H9 (cell line): ENCODE measurements around the gene RRAS. TPM values are rescaled to one million over a fixed set of nuclear protein-coding genes. Genes with fewer than 3 reads are reported as not detected.

Source experiments
- DNase-seq: peaks from one replicate; pipeline ENCODE4 v3.0.0-alpha.2; 2017
- H2AFZ ChIP-seq: one replicate; pipeline ENCODE4 v1.6.1; 2013; ENCODE audit warnings: mild to moderate bottlenecking, low read length, control low read depth, moderate library complexity
- H2AK5ac ChIP-seq: 2 replicates; pipeline ENCODE4 v1.6.1; 2013; ENCODE audit warnings: low read length, control low read depth, mixed read lengths; ENCODE audit not compliant: insufficient read length
- H2BK120ac ChIP-seq: one replicate; pipeline ENCODE4 v1.6.1; 2013; ENCODE audit warnings: low read depth, mild to moderate bottlenecking, low read length, control low read depth, inconsistent platforms; ENCODE audit not compliant: poor library complexity, severe bottlenecking
- H2BK12ac ChIP-seq: 2 replicates; pipeline ENCODE4 v1.6.1; 2013; ENCODE audit warnings: low read length, control low read depth, mixed read lengths, low read depth; ENCODE audit not compliant: insufficient read length
- H2BK15ac ChIP-seq: 2 replicates; pipeline ENCODE4 v1.6.1; 2013; ENCODE audit warnings: low read depth, low read length, control low read depth
- H2BK20ac ChIP-seq: one replicate; pipeline ENCODE4 v1.6.1; 2013; ENCODE audit warnings: low read depth, mild to moderate bottlenecking, low read length, control low read depth, inconsistent platforms; ENCODE audit not compliant: poor library complexity, severe bottlenecking
- H2BK5ac ChIP-seq: 2 replicates; pipeline ENCODE4 v1.6.1; 2013; ENCODE audit warnings: low read length, control low read depth, mixed read lengths; ENCODE audit not compliant: insufficient read length
- H3K14ac ChIP-seq: 2 replicates; pipeline ENCODE4 v1.6.1; 2013; ENCODE audit warnings: low read length, control low read depth; ENCODE audit not compliant: insufficient read depth
- H3K18ac ChIP-seq: 2 replicates; pipeline ENCODE4 v1.6.1; 2013; ENCODE audit warnings: low read depth, mild to moderate bottlenecking, mixed read lengths, low read length, control low read depth; ENCODE audit not compliant: insufficient read length
- H3K23ac ChIP-seq: 2 replicates; pipeline ENCODE4 v1.6.1; 2013; ENCODE audit warnings: low read length, control low read depth, mixed read lengths, low read depth; ENCODE audit not compliant: insufficient read length
- H3K23me2 ChIP-seq: 2 replicates; pipeline ENCODE4 v1.6.1; 2013; ENCODE audit warnings: low read depth, mild to moderate bottlenecking, mixed read lengths, low read length, control low read depth; ENCODE audit not compliant: insufficient read length, poor library complexity, severe bottlenecking
- H3K27ac ChIP-seq: 2 replicates; pipeline ENCODE4 v1.5.1; 2013; ENCODE audit warnings: low read length, control low read depth, mixed read lengths, low read depth; ENCODE audit not compliant: insufficient read length
- H3K27me3 ChIP-seq: 2 replicates; pipeline ENCODE4 v1.6.1; 2013; ENCODE audit warnings: low read length, control low read depth, inconsistent platforms; ENCODE audit not compliant: insufficient read depth
- H3K4ac ChIP-seq: 2 replicates; pipeline ENCODE4 v1.6.1; 2013; ENCODE audit warnings: low read depth, mild to moderate bottlenecking, control low read depth, inconsistent platforms, low read length, moderate library complexity
- H3K4me1 ChIP-seq: 2 replicates; pipeline ENCODE4 v1.6.1; 2013; ENCODE audit warnings: low read length, control low read depth, inconsistent platforms; ENCODE audit not compliant: insufficient read depth
- H3K4me2 ChIP-seq: 2 replicates; pipeline ENCODE4 v1.6.1; 2013; ENCODE audit warnings: low read length, control low read depth, mixed read lengths; ENCODE audit not compliant: insufficient read length, insufficient read depth
- H3K56ac ChIP-seq: 2 replicates; pipeline ENCODE4 v1.6.1; 2013; ENCODE audit warnings: low read depth, mild to moderate bottlenecking, mixed read lengths, low read length, control low read depth; ENCODE audit not compliant: insufficient read length
- H3K79me1 ChIP-seq: 2 replicates; pipeline ENCODE4 v1.6.1; 2013; ENCODE audit warnings: low read depth, mild to moderate bottlenecking, moderate library complexity, low read length, control low read depth, inconsistent platforms; ENCODE audit not compliant: insufficient read depth, poor library complexity, severe bottlenecking
- H3K79me2 ChIP-seq: 2 replicates; pipeline ENCODE4 v1.6.1; 2013; ENCODE audit warnings: low read length, control low read depth, inconsistent platforms; ENCODE audit not compliant: insufficient read depth
- H3K9ac ChIP-seq: 2 replicates; pipeline ENCODE4 v1.6.1; 2013; ENCODE audit warnings: low read length, control low read depth, mixed read lengths; ENCODE audit not compliant: insufficient read length; ENCODE audit errors: extremely low read depth
- H3K9me3 ChIP-seq: one replicate; pipeline ENCODE4 v1.6.1; 2013; ENCODE audit warnings: low read depth, low read length, inconsistent platforms; ENCODE audit not compliant: control insufficient read depth
- H3T11ph ChIP-seq: one replicate; pipeline ENCODE4 v1.6.1; 2013; ENCODE audit warnings: mild to moderate bottlenecking, low read length, control low read depth, inconsistent platforms
- H4K20me1 ChIP-seq: one replicate; pipeline ENCODE4 v1.6.1; 2013; ENCODE audit not compliant: control insufficient read depth, insufficient read length, insufficient read depth
- H4K5ac ChIP-seq: 2 replicates; pipeline ENCODE4 v1.6.1; 2013; ENCODE audit warnings: low read depth, mild to moderate bottlenecking, mixed read lengths, low read length, control low read depth; ENCODE audit not compliant: insufficient read length
- H4K8ac ChIP-seq: replicated peaks from 2 replicates; pipeline ENCODE4 v1.6.1; 2013; ENCODE audit warnings: low read length, control low read depth, mixed read lengths, low read depth; ENCODE audit not compliant: insufficient read length
- H4K91ac ChIP-seq: 2 replicates; pipeline ENCODE4 v1.6.1; 2013; ENCODE audit warnings: low read depth, mild to moderate bottlenecking, moderate library complexity, mixed read lengths, low read length, control low read depth; ENCODE audit not compliant: insufficient read length
- H3K27ac Mint-ChIP-seq, 3 experiments: 2 replicates in 2 of 3; 3 replicates in 1 of 3; pipeline ENCODE4 v1.8.0; 2020 to 2021; ENCODE audit warnings: mixed read lengths in 3 of 3, mild to moderate bottlenecking in 1 of 3, moderate library complexity in 1 of 3
- H3K27me3 Mint-ChIP-seq: 2 replicates; pipeline ENCODE4 v1.8.0; 2021; ENCODE audit warnings: low read depth, mild to moderate bottlenecking, moderate library complexity, mixed read lengths
- H3K36me3 Mint-ChIP-seq, 3 experiments: 2 replicates in 2 of 3; 3 replicates in 1 of 3; pipeline ENCODE4 v1.8.0; 2020 to 2021; ENCODE audit warnings: low read depth in 3 of 3, mixed read lengths in 3 of 3; ENCODE audit not compliant: insufficient read depth in 1 of 3
- H3K4me1 Mint-ChIP-seq, 2 experiments: 2 replicates each; pipeline ENCODE4 v1.8.0; 2020; ENCODE audit warnings: mixed read lengths in 2 of 2
- H3K4me3 Mint-ChIP-seq, 2 experiments: 2 replicates in 1 of 2; 3 replicates in 1 of 2; pipeline ENCODE4 v1.8.0; 2020 to 2021; ENCODE audit warnings: mild to moderate bottlenecking in 2 of 2, mixed read lengths in 2 of 2, moderate library complexity in 1 of 2
- H3K9me3 Mint-ChIP-seq, 2 experiments: 2 replicates in 1 of 2; 3 replicates in 1 of 2; pipeline ENCODE4 v1.8.0; 2020; ENCODE audit warnings: mild to moderate bottlenecking in 2 of 2, mixed read lengths in 2 of 2, moderate library complexity in 1 of 2
- WGBS: extraction: QIAGEN DNeasy Blood & Tissue Kit; methylation state at CpG from one replicate; pipeline ENCODE4 v1.1.7; 2013; ENCODE audit warnings: missing lambda C conversion rate, low lambda C conversion rate, mixed read lengths; ENCODE audit not compliant: insufficient read length; ENCODE audit errors: extremely low coverage; 5-methylcytosine and 5-hydroxymethylcytosine counted together
- total RNA-seq: library from RNA; stranded (reverse); gene quantifications from 2 replicates; pipeline ENCODE4 v1.2.1, GENCODE V29; 2021
- TF ChIP-seq, protein P1 (sequence below): fragments of 200-600 bp; sonication (generic); conservative IDR thresholded peaks from 3 replicates; pipeline ENCODE4 v1.8.0; 2021; ENCODE audit warnings: antibody characterized with exemption, mild to moderate bottlenecking

Gene RRAS
- total RNA-seq, 1 experiment from 2014 or later = 9.9 TPM

GRCh38 chr19:49677231-49677900 lies 37.4 kb upstream of the RRAS start, which contains the start of gene PRMT1:
PRMT1 (plus strand) TSS chr19:49677271; CDS start chr19:49677281, 10 bp downstream.
- peak within 1 kb of the TSS; percentile 95 for H3K9ac ChIP-seq
- H2BK5ac ChIP-seq = peak within 1 kb of the TSS; percentile 85
- H3K27me3 ChIP-seq = no peaks in the 10 kb centered on the region
- peak within 1 kb of the TSS; percentile 97 for H3K18ac ChIP-seq
- peaks cover 2% of the 10 kb centered on the region; the same call in 1 of the 2 replicates for H3K27me3 Mint-ChIP-seq
- H2BK120ac ChIP-seq = peak within 1 kb of the TSS; percentile 78
- peaks cover 4% of the 10 kb centered on the region for H3K23me2 ChIP-seq
- H2BK12ac ChIP-seq = no peak within 1 kb of the TSS
- H2BK20ac ChIP-seq = no peak within 1 kb of the TSS
- H3K4me1 ChIP-seq = peaks cover 6% of the 10 kb centered on the region
- H3K4me2 ChIP-seq = peak within 1 kb of the TSS; percentile 63
- H4K20me1 ChIP-seq = no peaks in the 10 kb centered on the region
- peak; percentile 69 for DNase-seq
- H3K27ac Mint-ChIP-seq = peak within 1 kb of the TSS; percentile 100
- H3K79me2 ChIP-seq = peaks cover 22% of the 10 kb centered on the region; the same call in 1 of the 2 replicates
- peak within 1 kb of the TSS; percentile 93 for H3K14ac ChIP-seq
- H3K27ac ChIP-seq = peak within 1 kb of the TSS; percentile 85
- no peaks in the 10 kb centered on the region; a peak in 2 of 5 replicates for H3K9me3 Mint-ChIP-seq
- H4K91ac ChIP-seq = no peak within 1 kb of the TSS
- no peaks in the 10 kb centered on the region for H3K9me3 ChIP-seq
- H3K36me3 Mint-ChIP-seq = peaks cover 26 to 33% (median 28%) of the 10 kb centered on the region in 3 experiments; a peak in 6 of 7 replicates
- H3K4me1 Mint-ChIP-seq = peaks cover 20 to 35% of the 10 kb centered on the region in 2 experiments
- no peak within 1 kb of the TSS for H2AFZ ChIP-seq
- no peak within 1 kb of the TSS for H4K8ac ChIP-seq
- H3K4ac ChIP-seq = peak within 1 kb of the TSS; percentile 13; the same call in 1 of the 2 replicates
- no CpG with 5 or more reads among the region's 57 CpGs for WGBS
- no peak within 1 kb of the TSS for H2AK5ac ChIP-seq
- peak within 1 kb of the TSS; percentile 90 for H3T11ph ChIP-seq
- H4K5ac ChIP-seq = peak within 1 kb of the TSS; percentile 60
- peaks cover 2% of the 10 kb centered on the region for H3K79me1 ChIP-seq
- peak within 1 kb of the TSS; percentile 97 to 98 for H3K4me3 Mint-ChIP-seq
- no peak within 1 kb of the TSS for H3K56ac ChIP-seq
- H2BK15ac ChIP-seq = no peak within 1 kb of the TSS
- no peak within 1 kb of the TSS for H3K23ac ChIP-seq
- TF ChIP-seq, protein P1, sequence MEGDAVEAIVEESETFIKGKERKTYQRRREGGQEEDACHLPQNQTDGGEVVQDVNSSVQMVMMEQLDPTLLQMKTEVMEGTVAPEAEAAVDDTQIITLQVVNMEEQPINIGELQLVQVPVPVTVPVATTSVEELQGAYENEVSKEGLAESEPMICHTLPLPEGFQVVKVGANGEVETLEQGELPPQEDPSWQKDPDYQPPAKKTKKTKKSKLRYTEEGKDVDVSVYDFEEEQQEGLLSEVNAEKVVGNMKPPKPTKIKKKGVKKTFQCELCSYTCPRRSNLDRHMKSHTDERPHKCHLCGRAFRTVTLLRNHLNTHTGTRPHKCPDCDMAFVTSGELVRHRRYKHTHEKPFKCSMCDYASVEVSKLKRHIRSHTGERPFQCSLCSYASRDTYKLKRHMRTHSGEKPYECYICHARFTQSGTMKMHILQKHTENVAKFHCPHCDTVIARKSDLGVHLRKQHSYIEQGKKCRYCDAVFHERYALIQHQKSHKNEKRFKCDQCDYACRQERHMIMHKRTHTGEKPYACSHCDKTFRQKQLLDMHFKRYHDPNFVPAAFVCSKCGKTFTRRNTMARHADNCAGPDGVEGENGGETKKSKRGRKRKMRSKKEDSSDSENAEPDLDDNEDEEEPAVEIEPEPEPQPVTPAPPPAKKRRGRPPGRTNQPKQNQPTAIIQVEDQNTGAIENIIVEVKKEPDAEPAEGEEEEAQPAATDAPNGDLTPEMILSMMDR = no peak
